ENCODE measurements around the gene SLC26A6. TPM values are rescaled to one million over a fixed set of nuclear protein-coding genes. Genes with fewer than 3 reads are reported as not detected.

Gene SLC26A6
- total RNA-seq, 4 donors from 2014 or later = 9.4 to 36.5 (median 17.9) TPM

DNA sequence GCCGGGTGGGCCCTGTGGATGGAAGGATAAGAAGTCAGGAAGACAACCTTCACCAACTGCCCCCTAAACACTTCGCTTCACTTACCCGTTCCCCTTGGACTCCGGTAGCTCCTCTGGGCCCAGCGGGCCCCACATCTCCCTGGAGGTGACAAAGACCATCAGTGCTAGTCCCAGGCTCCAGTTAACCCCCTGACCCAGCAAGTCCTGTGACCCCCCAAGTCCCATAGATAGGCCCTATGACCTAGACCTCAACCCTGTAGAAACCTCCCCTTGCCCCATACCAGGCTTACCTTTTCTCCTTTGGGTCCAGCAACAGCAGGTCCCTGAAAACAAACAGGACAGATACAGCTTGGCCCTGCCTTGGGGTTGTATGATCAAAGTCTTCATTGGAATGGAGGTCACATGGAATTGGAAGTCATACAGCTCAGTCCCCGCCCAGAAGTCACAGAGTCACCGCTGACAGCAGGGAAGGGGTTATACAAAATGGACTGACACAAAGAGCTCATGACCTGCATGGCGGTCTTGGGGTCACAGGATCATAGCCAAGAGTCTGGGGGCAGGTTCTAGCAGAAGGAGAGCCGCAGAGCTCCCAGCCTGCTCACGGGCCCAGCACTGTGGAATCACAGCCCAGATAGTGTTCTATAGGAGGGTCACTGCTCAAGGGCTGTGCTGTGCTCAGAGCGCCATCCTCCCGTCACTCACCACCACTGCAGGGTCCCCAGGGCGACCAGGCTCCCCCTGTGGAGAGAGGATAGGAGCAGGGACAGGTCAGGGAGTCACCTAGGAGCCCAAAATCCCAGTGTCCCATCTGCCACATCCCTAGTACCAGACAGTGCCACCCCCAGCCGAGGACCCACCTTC, 53.4 kb downstream of the SLC26A6 start:
- TF ChIP-seq, protein P1, sequence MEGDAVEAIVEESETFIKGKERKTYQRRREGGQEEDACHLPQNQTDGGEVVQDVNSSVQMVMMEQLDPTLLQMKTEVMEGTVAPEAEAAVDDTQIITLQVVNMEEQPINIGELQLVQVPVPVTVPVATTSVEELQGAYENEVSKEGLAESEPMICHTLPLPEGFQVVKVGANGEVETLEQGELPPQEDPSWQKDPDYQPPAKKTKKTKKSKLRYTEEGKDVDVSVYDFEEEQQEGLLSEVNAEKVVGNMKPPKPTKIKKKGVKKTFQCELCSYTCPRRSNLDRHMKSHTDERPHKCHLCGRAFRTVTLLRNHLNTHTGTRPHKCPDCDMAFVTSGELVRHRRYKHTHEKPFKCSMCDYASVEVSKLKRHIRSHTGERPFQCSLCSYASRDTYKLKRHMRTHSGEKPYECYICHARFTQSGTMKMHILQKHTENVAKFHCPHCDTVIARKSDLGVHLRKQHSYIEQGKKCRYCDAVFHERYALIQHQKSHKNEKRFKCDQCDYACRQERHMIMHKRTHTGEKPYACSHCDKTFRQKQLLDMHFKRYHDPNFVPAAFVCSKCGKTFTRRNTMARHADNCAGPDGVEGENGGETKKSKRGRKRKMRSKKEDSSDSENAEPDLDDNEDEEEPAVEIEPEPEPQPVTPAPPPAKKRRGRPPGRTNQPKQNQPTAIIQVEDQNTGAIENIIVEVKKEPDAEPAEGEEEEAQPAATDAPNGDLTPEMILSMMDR (IDR thresholded peaks at IDR 0.05) = no peak
- TF ChIP-seq POLR2A (IDR thresholded peaks at IDR 0.05) = no peak
- intact Hi-C loops (cut with DNase I; ENCODE audit: low total_unique reads) = no loop called here
- WGBS, 2 donors = 84 to 88% methylated on average over 11 to 14 of the region's 14 CpGs
- H3K4me3 ChIP-seq (ENCODE audit: low read depth, poor library complexity, severe bottlenecking) = no peak overlapping the region
- DNase-seq (ENCODE audit: low spot score in 2 of 2) = no peak

DNA sequence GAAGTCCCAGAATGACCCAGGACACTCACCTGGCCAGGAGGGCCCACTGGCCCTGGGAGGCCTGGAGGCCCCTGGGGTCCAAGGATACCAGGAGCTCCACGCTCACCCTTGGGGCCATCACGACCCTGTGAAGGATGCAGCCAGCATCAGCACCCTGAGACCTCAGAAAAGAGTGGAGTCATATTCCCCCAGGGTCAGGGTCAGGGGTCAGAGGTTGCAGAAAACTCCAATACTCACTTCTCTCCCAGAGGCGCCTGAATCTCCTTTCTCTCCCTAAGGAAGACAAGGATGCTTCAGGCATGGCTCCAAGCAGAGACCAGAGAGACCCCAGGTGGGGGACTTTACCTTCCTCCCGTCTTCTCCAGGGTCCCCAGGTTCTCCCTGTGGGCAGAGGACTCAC, 58.6 kb downstream of the SLC26A6 start:
- DNase-seq (ENCODE audit: low spot score in 2 of 2) = no peak
- intact Hi-C loops (cut with DNase I; ENCODE audit: low total_unique reads) = no loop called here
- 93 to 96% methylated on average over 4 of the region's 4 CpGs for WGBS, 2 donors

More for the DNA sequence above, 58.6 kb downstream of the SLC26A6 start:
- H3K4me3 ChIP-seq (ENCODE audit: low read depth, poor library complexity, severe bottlenecking) = no peak overlapping the region
- TF ChIP-seq, protein P1 (IDR thresholded peaks at IDR 0.05) = no peak
- TF ChIP-seq POLR2A (IDR thresholded peaks at IDR 0.05) = no peak

MicroRNAs within 50 kb of the gene (microRNA counts, 767-probe panel; counts per million panel counts)
- microRNA hsa-miR-711 = 0 to 358 counts per million in 2 donors

Small RNA genes lying within 50 kb of the gene (microRNA-seq; reads per million reads assigned to microRNA genes)
- 0 to 0.57 reads per million in 2 donors for gene MIR4793 (ENCODE audit: borderline number of aligned reads in 1 of 2, borderline replicate concordance in 2 of 2)
- gene MIR711 (ENCODE audit: borderline number of aligned reads in 1 of 2, borderline replicate concordance in 2 of 2) = 0 reads per million in 2 donors

Other genes with a start within 250 kb of the SLC26A6 start
- gene PLXNB1, start 205.4 kb downstream of the SLC26A6 start, total RNA-seq = 100 to 1,000 TPM; 111 to 227 (median 145) TPM
- 10 to 100 TPM in 3 of 4 donors, 1 to 10 TPM in 1; 6.7 to 17.1 (median 11.6) TPM for gene CCDC51, start 195.3 kb downstream of the SLC26A6 start, total RNA-seq
- 100 to 1,000 TPM; 173 to 271 (median 250) TPM for gene TMA7, start 195.2 kb downstream of the SLC26A6 start, total RNA-seq
- gene ATRIP, start 188.7 kb downstream of the SLC26A6 start, total RNA-seq = 10 to 100 TPM in 2 of 4 donors, 1 to 10 TPM in 2; 5.6 to 14.1 (median 9.3) TPM
- gene SHISA5, start 131.3 kb downstream of the SLC26A6 start, total RNA-seq = 10 to 100 TPM; 64.3 to 93.6 (median 71.0) TPM
- gene PFKFB4, start 78.7 kb downstream of the SLC26A6 start, total RNA-seq = 1 to 10 TPM; 3.7 to 8.8 (median 6.4) TPM
- 1 to 10 TPM; 4.8 to 9.8 (median 6.2) TPM for gene UCN2, start 71.7 kb downstream of the SLC26A6 start, total RNA-seq
- gene COL7A1, start 40.1 kb downstream of the SLC26A6 start, total RNA-seq = 100 to 1,000 TPM; 159 to 393 (median 199) TPM
- 100 to 1,000 TPM; 240 to 373 (median 334) TPM for gene UQCRC1, start 25.8 kb downstream of the SLC26A6 start, total RNA-seq
- gene TMEM89, start 13.7 kb downstream of the SLC26A6 start, total RNA-seq = not detected
- gene CELSR3, start 27.4 kb upstream of the SLC26A6 start, total RNA-seq = 1 to 10 TPM in 2 of 4 donors, under 1 TPM in 2; 0.59 to 4.7 (median 1.2) TPM
- gene NCKIPSD, start 50.5 kb upstream of the SLC26A6 start, total RNA-seq = 10 to 100 TPM; 32.0 to 51.0 (median 41.1) TPM
- gene IP6K2, start 81.8 kb upstream of the SLC26A6 start, total RNA-seq = 100 to 1,000 TPM; 142 to 304 (median 187) TPM
- gene PRKAR2A, start 212.4 kb upstream of the SLC26A6 start, total RNA-seq = 10 to 100 TPM; 25.4 to 53.2 (median 29.3) TPM